GM18526 (cell line): Measurements from ENCODE around the gene PRR5L.

Source experiments
- POLR2A ChIP-seq: IDR thresholded peaks from 3 replicates; pipeline ENCODE4 v1.6.1; 2011; ENCODE audit not compliant: insufficient read length; ENCODE audit errors: extremely low read depth

Gene PRR5L

GRCh38 chr11:36295926-36296325, at the start of gene PRR5L:
PRR5L (plus strand) TSS chr11:36296288; CDS start chr11:36401122, 104,834 bp downstream.
- no peak for TF ChIP-seq POLR2A

GRCh38 chr11:36247493-36247892, 48.6 kb upstream of the PRR5L start:
- TF ChIP-seq POLR2A, result no peak

- TF ChIP-seq POLR2A, result no peak
Measured at GRCh38 chr11:36248436-36248835, 47.7 kb upstream of the PRR5L start.

- TF ChIP-seq POLR2A, result no peak
Measured at GRCh38 chr11:36249246-36249645, 46.8 kb upstream of the PRR5L start.

- TF ChIP-seq POLR2A, result no peak
Measured at GRCh38 chr11:36251823-36252222, 44.3 kb upstream of the PRR5L start.

GRCh38 chr11:36253238-36253637, 42.9 kb upstream of the PRR5L start:
- no peak for TF ChIP-seq POLR2A

- no peak for TF ChIP-seq POLR2A
Measured at GRCh38 chr11:36254713-36255112, 41.4 kb upstream of the PRR5L start.

- TF ChIP-seq POLR2A, result no peak
Measured at GRCh38 chr11:36257351-36257750, 38.7 kb upstream of the PRR5L start.

GRCh38 chr11:36258730-36259360, 37.2 kb upstream of the PRR5L start:
- TF ChIP-seq POLR2A, result no peak

- TF ChIP-seq POLR2A, result no peak
Measured at GRCh38 chr11:36261094-36261493, 35.0 kb upstream of the PRR5L start.

- no peak for TF ChIP-seq POLR2A
Measured at GRCh38 chr11:36264011-36264972, 31.8 kb upstream of the PRR5L start.

- TF ChIP-seq POLR2A, result no peak
Measured at GRCh38 chr11:36264973-36265344, 31.1 kb upstream of the PRR5L start.

GRCh38 chr11:36265793-36266628, 30.1 kb upstream of the PRR5L start:
- no peak for TF ChIP-seq POLR2A

- TF ChIP-seq POLR2A, result no peak
Measured at GRCh38 chr11:36266767-36267166, 29.3 kb upstream of the PRR5L start.

- TF ChIP-seq POLR2A, result no peak
Measured at GRCh38 chr11:36268337-36268985, 27.6 kb upstream of the PRR5L start.
